Loucy (cell line): ENCODE data around the gene NLRP3.
A peak's percentile ranks its signal among the peaks of the same experiment; 100 is the strongest.

Experiments used
- CTCF ChIP-seq: fragments of 200-600 bp; sonication (generic); conservative IDR thresholded peaks from 2 replicates; pipeline ENCODE4 v1.5.1; 2014; ENCODE audit warnings: mild to moderate bottlenecking, antibody characterized with exemption, low read length
- EZH2phosphoT487 ChIP-seq: fragments of 200-600 bp; IDR thresholded peaks from 2 replicates; pipeline ENCODE4 v1.6.1; 2018; ENCODE audit warnings: antibody characterized with exemption, mild to moderate bottlenecking, moderate library complexity, borderline replicate concordance

- peak; percentile 87 for TF ChIP-seq CTCF
- no peak for TF ChIP-seq EZH2phosphoT487
Observed at GRCh38 chr1:247487057-247487456, 71.1 kb downstream of the NLRP3 start.
